HCT116 (cell line): Measurements from ENCODE around the gene NLRP1. TPM values are rescaled to one million over a fixed set of nuclear protein-coding genes. Genes with fewer than 3 reads are reported as not detected.

Source experiments
- ATAC-seq: fragments of 200-7000 bp; cut with Tn5 transposase; 2 replicates; pipeline ENCODE4 v1.9.1; 2020; ENCODE audit warnings: mild to moderate bottlenecking, moderate library complexity
- BruUV-seq: library from RNA; stranded (reverse); fragments of 400-500 nt; replicated peaks from 2 replicates; lab custom pipeline; 2021; lab: Mats Ljungman, UMichigan
- CTCF ChIA-PET: fragments of 300-600 bp; sonication (Branson Sonifier 250); formaldehyde crosslinking; loops from one replicate; lab custom pipeline; 2021; ENCODE audit warnings: antibody characterized with exemption; lab: Charles Lee
- POLR2A ChIA-PET: fragments of 300-600, 350-600 bp; sonication (Branson Sonifier 250); formaldehyde crosslinking; loops from one replicate; lab custom pipeline; 2021; ENCODE audit warnings: antibody characterized with exemption; lab: Charles Lee
- RAD21 ChIA-PET, 2 experiments: fragments of 300-600 bp; sonication (Branson Sonifier 250); formaldehyde crosslinking; loops; one replicate each; lab custom pipeline; 2023; ENCODE audit warnings: low total read pairs in 2 of 2; ENCODE audit not compliant: uncharacterized antibody in 2 of 2, unreplicated experiment in 2 of 2, low non-redundant PET in 1 of 2; lab: Charles Lee
- DNase-seq: peaks from one replicate; pipeline ENCODE4 v3.0.0-alpha.2; 2010; ENCODE audit warnings: low read depth, low spot score
- H2AFZ ChIP-seq: fragments of 200-600 bp; shearing (Covaris generic), sonication (generic); 2 replicates; pipeline ENCODE4 v1.6.1; 2017; ENCODE audit warnings: low read depth, mixed run types, mixed read lengths, antibody characterized with exemption, low read length; ENCODE audit not compliant: poor library complexity, severe bottlenecking
- H3K27ac ChIP-seq: 2 replicates; pipeline ENCODE4 v1.5.1; 2012; ENCODE audit warnings: low read depth, low read length
- H3K27me3 ChIP-seq: fragments of 200-600 bp; sonication (generic); 2 replicates; pipeline ENCODE4 v1.6.1; 2016; ENCODE audit warnings: mixed run types, low read length, mixed read lengths; ENCODE audit not compliant: insufficient read depth
- H3K36me3 ChIP-seq, 2 experiments: fragments of 200-500 bp in 1 of 2; fragments of 200-600 bp in 1 of 2; sonication (Bioruptor generic) in 1 of 2; sonication (generic) in 1 of 2; 2 replicates each; pipeline versions ENCODE4 v1.5.1 to v1.6.1; 2014 to 2016; ENCODE audit warnings: low read length in 2 of 2, inconsistent platforms in 1 of 2, mixed read lengths in 1 of 2, mixed run types in 1 of 2; ENCODE audit not compliant: insufficient read depth in 2 of 2, control insufficient read depth in 1 of 2
- H3K4me1 ChIP-seq, 2 experiments: fragments of 200-600 bp in 1 of 2; sonication (generic) in 1 of 2; 2 replicates each; pipeline versions ENCODE4 v1.5.1 to v1.6.1; 2012 to 2017; ENCODE audit warnings: low read length in 2 of 2, inconsistent platforms in 1 of 2, mild to moderate bottlenecking in 1 of 2, mixed read lengths in 1 of 2, mixed run types in 1 of 2, moderate library complexity in 1 of 2; ENCODE audit not compliant: insufficient read depth in 2 of 2, control insufficient read depth in 1 of 2
- H3K4me2 ChIP-seq: fragments of 200-600 bp; sonication (generic); 2 replicates; pipeline ENCODE4 v1.6.1; 2017; ENCODE audit warnings: mixed run types, low read length, mixed read lengths
- H3K4me3 ChIP-seq, 2 experiments: fragments of 200-600 bp in 1 of 2; sonication (generic) in 1 of 2; replicated peaks in 1 of 2; 2 replicates each; pipeline ENCODE4 v1.5.1; 2011 to 2016; ENCODE audit warnings: low read length in 2 of 2, control low read depth in 1 of 2, low read depth in 1 of 2, mild to moderate bottlenecking in 1 of 2, mixed read lengths in 1 of 2, mixed run types in 1 of 2
- H3K79me2 ChIP-seq: fragments of 200-600 bp; sonication (generic); 2 replicates; pipeline ENCODE4 v1.6.1; 2017; ENCODE audit warnings: mild to moderate bottlenecking, mixed run types, low read length, moderate library complexity, mixed read lengths; ENCODE audit not compliant: insufficient read depth
- H3K9ac ChIP-seq: fragments of 200-600 bp; sonication (generic); 2 replicates; pipeline ENCODE4 v1.6.1; 2016; ENCODE audit warnings: low read length, mixed read lengths
- H3K9me2 ChIP-seq: fragments of 200-600 bp; sonication (generic), shearing (Covaris generic); 2 replicates; pipeline ENCODE4 v1.6.1; 2017; ENCODE audit warnings: mixed run types, mild to moderate bottlenecking, moderate library complexity; ENCODE audit not compliant: insufficient read depth
- H3K9me3 ChIP-seq, 2 experiments: fragments of 200-500 bp in 1 of 2; fragments of 200-600 bp in 1 of 2; sonication (Bioruptor generic) in 1 of 2; sonication (generic) in 1 of 2; 2 replicates each; pipeline ENCODE4 v1.6.1; 2014 to 2017; ENCODE audit warnings: low read length in 2 of 2, mixed read lengths in 2 of 2, inconsistent platforms in 1 of 2, low read depth in 1 of 2, mild to moderate bottlenecking in 1 of 2, mixed run types in 1 of 2, moderate library complexity in 1 of 2; ENCODE audit not compliant: control insufficient read depth in 1 of 2, insufficient read depth in 1 of 2
- H4K20me1 ChIP-seq: fragments of 200-600 bp; sonication (generic), shearing (Covaris generic); 2 replicates; pipeline ENCODE4 v1.6.1; 2017; ENCODE audit warnings: mixed run types, mild to moderate bottlenecking, moderate library complexity; ENCODE audit not compliant: insufficient read depth
- CBX3 ChIP-seq: IDR thresholded peaks from 2 replicates; pipeline ENCODE4 v1.6.1; 2012; ENCODE audit warnings: low read depth
- CEBPB ChIP-seq: IDR thresholded peaks from 2 replicates; pipeline ENCODE4 v1.6.1; 2012; ENCODE audit warnings: low read depth
- EZH2 ChIP-seq: fragments of 200-600 bp; sonication (generic); IDR thresholded peaks from 2 replicates; pipeline ENCODE4 v1.6.1; 2017; ENCODE audit warnings: antibody characterized with exemption, mixed run types
- JUND ChIP-seq: IDR thresholded peaks from 2 replicates; pipeline ENCODE4 v1.6.1; 2012
- RAD21 ChIP-seq: IDR thresholded peaks from 2 replicates; pipeline ENCODE4 v1.6.1; 2012; ENCODE audit warnings: low read depth, mild to moderate bottlenecking
- TCF7L2 ChIP-seq: IDR thresholded peaks from 2 replicates; pipeline ENCODE4 v1.7.0; 2011; ENCODE audit warnings: borderline replicate concordance, inconsistent platforms; ENCODE audit not compliant: insufficient read depth, insufficient read length; ENCODE audit errors: extremely low read depth
- intact Hi-C: fragments of 100-400 bp; cut with micrococcal nuclease; formaldehyde crosslinking; loops from 2 replicates; pipeline ENCODE4 v1.10.0; 2022
- total RNA-seq: library from RNA; stranded (reverse); gene quantifications from one replicate; pipeline ENCODE4 v1.2.1, GENCODE V29; 2021; ENCODE audit not compliant: unreplicated experiment

The NLRP1 gene
- total RNA-seq, 1 experiment from 2014 or later, result 7.2 TPM

DNA sequence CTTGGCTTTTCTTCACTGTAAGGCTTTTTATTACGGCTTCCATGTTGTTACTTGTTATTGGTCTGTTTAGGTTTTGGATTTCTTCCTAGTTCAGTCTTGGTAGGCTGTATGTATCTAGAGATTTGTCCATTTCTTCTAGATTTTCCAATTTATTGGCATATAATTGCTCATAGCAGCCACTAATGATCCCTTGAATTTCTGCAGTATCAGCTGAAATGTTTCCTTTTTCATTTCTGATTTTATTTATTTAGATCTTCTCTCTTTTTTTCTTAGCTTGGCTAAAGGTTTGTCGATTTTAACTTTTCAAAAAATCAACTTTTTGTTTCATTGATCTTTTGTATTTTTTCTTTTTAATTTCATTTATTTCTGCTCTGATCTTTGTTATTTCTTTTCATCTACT, 18.5 kb downstream of the NLRP1 start:
- no peak for TF ChIP-seq CEBPB
- intact Hi-C loops, result no loop called here
- ChIA-PET POLR2A (no interaction called here), CTCF (no interaction called here), RAD21 (no interaction called here)
- Histone ChIP-seq H2AFZ (no peak overlapping the region), H3K4me2 (no peak overlapping the region), H3K9ac (no peak overlapping the region), H3K9me3 (no peaks in the 10 kb centered on the region), H3K9me2 (no peaks in the 10 kb centered on the region), H4K20me1 (no peaks in the 10 kb centered on the region), H3K79me2 (no peaks in the 10 kb centered on the region), H3K27ac (no peak overlapping the region), H3K27me3 (no peaks in the 10 kb centered on the region), H3K36me3 (no peaks in the 10 kb centered on the region), H3K4me1 (no peaks in the 10 kb centered on the region), H3K4me3 (no peak overlapping the region)
- ATAC-seq (no peak), DNase-seq (no peak)
- no TSS peak for BruUV-seq

- Histone ChIP-seq H3K9ac (no peak overlapping the region), H3K27me3 (no peaks in the 10 kb centered on the region), H3K4me3 (no peak overlapping the region), H3K9me3 (no peaks in the 10 kb centered on the region), H2AFZ (no peak overlapping the region), H3K27ac (no peak overlapping the region), H4K20me1 (no peaks in the 10 kb centered on the region), H3K4me2 (no peak overlapping the region), H3K36me3 (no peaks in the 10 kb centered on the region), H3K79me2 (no peaks in the 10 kb centered on the region), H3K9me2 (no peaks in the 10 kb centered on the region), H3K4me1 (no peaks in the 10 kb centered on the region)
- DNase-seq, result no peak
- intact Hi-C loops, result no loop called here
- TF ChIP-seq CBX3, result no peak
- TF ChIP-seq RAD21, result no peak
- no peak for TF ChIP-seq JUND
- TF ChIP-seq TCF7L2, result no peak
- no peak for TF ChIP-seq EZH2
- BruUV-seq, result no TSS peak
- CTCF ChIA-PET, result no interaction called here
- ATAC-seq, result no peak
- RAD21 ChIA-PET, result no interaction called here
- POLR2A ChIA-PET, result no interaction called here
Observed at GRCh38 chr17:5563456-5563855, 20.9 kb downstream of the NLRP1 start.
